Activated T-cell treated with anti-CD3 and anti-CD28 coated beads, Interleukin-2, amount 50 U/mL, for 24 hours (primary cell): Measurements from ENCODE around the gene MEIKIN.

Experiments
- DNase-seq: peaks from one replicate; pipeline ENCODE4 v3.0.0-alpha.2; 2020
- H3K27ac Mint-ChIP-seq: 2 replicates; pipeline ENCODE4 v1.8.0; 2020; ENCODE audit warnings: mild to moderate bottlenecking, mixed read lengths
- H3K27me3 Mint-ChIP-seq: 2 replicates; pipeline ENCODE4 v1.8.0; 2020; ENCODE audit warnings: mixed read lengths
- H3K36me3 Mint-ChIP-seq: 2 replicates; pipeline ENCODE4 v1.8.0; 2020; ENCODE audit warnings: low read depth, mixed read lengths
- H3K4me1 Mint-ChIP-seq: 2 replicates; pipeline ENCODE4 v1.8.0; 2020; ENCODE audit warnings: low read depth, mixed read lengths
- H3K4me3 Mint-ChIP-seq: 2 replicates; pipeline ENCODE4 v1.8.0; 2020; ENCODE audit warnings: mild to moderate bottlenecking, moderate library complexity, mixed read lengths
- H3K9me3 Mint-ChIP-seq: 2 replicates; pipeline ENCODE4 v1.8.0; 2020; ENCODE audit warnings: mixed read lengths

The MEIKIN gene

DNA sequence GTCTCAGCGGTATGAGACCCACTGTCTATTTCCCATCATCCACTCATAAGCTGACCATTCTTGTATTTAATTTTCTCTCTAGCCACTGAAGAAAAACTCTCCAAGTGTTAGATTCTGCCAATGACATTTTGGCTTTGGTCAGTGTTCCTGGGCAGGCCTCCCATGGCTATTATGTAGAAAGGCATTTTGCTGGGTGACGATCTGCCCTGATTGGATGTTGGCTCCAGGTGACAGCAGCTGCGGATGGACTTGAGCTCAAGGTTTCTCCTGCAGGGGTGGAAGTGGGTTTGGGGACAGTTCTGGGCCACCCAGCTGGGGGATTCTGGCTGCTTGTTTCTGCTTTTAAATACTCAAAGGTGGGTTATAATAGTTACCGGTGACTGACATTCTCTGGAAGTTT lies 34.4 kb upstream of the MEIKIN start:
- Mint-ChIP-seq H3K27me3 (no peaks in the 10 kb centered on the region), H3K36me3 (no peaks in the 10 kb centered on the region), H3K9me3 (no peaks in the 10 kb centered on the region), H3K27ac (no peak overlapping the region), H3K4me1 (peaks cover 42% of the 10 kb centered on the region), H3K4me3 (no peak overlapping the region)
- DNase-seq = no peak

DNA sequence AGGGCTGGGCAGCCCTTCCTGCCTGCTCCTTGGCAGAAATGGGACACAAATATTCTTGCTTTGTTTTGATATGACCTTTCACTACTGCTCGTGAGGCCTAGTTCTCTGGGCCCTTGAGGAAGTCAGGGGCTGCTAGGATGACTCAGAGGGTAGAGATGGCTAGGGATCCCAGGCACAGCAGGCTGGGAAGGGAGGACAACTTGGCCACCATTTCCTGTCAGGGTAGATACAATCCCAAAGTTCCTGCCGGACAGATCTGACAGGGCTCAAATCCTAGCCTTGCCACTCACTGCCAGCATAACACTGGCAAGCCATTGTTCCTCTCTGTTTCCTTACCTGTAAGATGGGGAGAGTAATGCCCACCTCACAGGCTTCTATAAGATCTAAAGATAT lies 31.7 kb upstream of the MEIKIN start:
- Mint-ChIP-seq H3K27me3 (no peaks in the 10 kb centered on the region), H3K4me1 (peaks cover 57% of the 10 kb centered on the region), H3K9me3 (no peaks in the 10 kb centered on the region), H3K4me3 (no peak overlapping the region), H3K27ac (no peak overlapping the region), H3K36me3 (peaks cover 2% of the 10 kb centered on the region)
- DNase-seq = no peak

DNA sequence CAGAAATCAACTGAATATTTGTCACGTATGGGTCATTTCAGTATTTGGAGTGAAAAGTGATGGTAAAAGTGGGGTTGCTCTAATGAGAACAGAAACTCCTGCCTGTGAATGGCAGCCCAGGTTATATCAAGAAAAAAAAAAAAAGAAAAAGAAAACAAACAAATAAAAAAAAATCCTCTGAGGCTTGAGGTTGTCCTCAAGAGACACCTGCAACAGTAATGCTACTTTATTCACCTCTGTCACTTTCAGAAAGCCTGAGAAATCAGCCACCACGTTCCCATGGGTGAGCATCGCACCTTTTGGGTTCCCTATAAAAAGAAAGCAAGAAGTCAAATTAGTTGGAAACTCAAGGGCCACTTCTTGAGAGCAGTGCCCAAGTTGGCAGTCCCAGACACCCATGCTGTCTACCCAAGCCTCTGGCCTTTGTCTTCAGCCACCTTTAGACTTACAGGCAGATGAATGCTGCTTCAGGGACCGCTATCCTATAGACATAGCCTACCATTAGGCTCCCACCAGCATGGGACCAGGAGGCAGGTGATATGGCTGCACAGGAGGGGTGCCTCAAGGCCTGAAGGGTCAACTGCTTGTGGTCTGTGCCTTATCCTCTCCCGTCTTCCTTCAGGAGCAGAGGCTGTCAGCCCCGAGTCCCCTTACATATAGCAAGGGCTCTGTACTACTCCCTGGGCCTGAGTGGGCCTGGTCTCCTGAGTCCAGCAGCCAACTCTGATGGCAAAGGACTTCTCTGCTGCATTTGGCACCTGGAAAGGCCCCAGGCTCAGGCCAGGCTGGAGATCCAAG lies 31.1 kb upstream of the MEIKIN start:
- no peak for DNase-seq
- Mint-ChIP-seq H3K27me3 (no peaks in the 10 kb centered on the region), H3K4me3 (no peak overlapping the region), H3K27ac (no peak overlapping the region), H3K9me3 (no peaks in the 10 kb centered on the region), H3K4me1 (peaks cover 57% of the 10 kb centered on the region), H3K36me3 (peaks cover 4% of the 10 kb centered on the region)

DNA sequence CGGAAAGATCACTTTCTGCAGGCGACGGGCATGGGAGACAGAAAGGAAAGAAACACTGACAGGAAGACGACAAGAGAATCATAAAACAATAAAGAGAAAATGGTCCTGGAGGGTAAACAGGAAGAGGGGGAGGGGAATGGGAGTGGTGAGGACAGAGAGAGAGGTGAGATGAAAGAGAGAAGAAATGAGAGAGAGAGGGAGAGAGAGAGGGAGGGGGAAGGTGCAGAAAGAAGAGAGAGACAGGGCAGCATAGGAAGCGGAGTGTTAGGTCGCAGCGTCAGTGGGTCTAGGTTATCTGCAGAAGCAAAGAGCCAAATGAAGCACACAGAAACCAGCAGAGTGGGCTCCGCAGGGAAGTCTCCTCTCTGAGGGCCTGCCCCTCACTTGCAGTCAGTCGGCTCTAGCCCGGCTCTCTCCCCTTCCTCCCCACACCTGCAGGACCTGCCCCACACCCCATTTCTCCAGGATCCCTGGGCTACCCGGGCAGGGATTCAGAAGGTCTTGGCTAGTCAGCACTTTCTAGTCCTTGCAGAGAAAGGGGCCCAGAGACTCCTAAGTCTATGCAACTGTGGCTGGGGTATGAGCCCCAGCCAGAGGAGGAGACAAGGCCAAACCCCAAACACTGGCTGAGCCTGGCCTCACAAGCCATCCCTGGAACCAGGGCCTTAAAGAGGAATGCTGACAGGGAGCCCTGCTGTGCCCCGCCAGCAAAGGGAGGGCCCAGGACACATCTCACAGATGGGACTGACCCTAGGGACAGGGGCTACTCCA lies 29.7 kb upstream of the MEIKIN start:
- H3K4me1 Mint-ChIP-seq = peaks cover 59% of the 10 kb centered on the region

DNA sequence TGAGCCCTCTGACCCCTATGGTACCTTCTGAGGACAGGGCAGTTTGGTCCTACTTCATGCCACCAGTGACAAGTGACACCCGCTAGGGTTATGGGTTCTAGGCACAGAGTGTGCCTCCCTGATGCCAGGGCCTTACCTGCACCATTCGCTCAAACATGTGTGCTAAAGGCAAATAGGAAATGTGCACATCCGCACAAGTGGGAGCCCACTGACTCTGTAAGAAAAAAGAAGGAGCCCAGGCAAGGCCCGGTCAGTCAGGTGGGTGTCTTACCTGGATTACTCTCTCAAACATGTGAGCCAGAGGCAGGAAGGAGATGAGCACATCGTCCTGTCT lies 29.1 kb upstream of the MEIKIN start:
- Mint-ChIP-seq H3K4me1 (peaks cover 59% of the 10 kb centered on the region), H3K4me3 (peak overlapping the region; percentile 58), H3K27me3 (no peaks in the 10 kb centered on the region), H3K27ac (peak overlapping the region; percentile 88), H3K36me3 (peaks cover 19% of the 10 kb centered on the region), H3K9me3 (no peaks in the 10 kb centered on the region)
- peak; percentile 49 for DNase-seq

More for the DNA sequence above, 29.7 kb upstream of the MEIKIN start:
- H3K9me3 Mint-ChIP-seq = no peaks in the 10 kb centered on the region
- H3K36me3 Mint-ChIP-seq = peaks cover 14% of the 10 kb centered on the region
- peak overlapping the region; percentile 58 for H3K4me3 Mint-ChIP-seq
- no peaks in the 10 kb centered on the region for H3K27me3 Mint-ChIP-seq
- H3K27ac Mint-ChIP-seq = peak overlapping the region; percentile 88
- no peak for DNase-seq

DNA sequence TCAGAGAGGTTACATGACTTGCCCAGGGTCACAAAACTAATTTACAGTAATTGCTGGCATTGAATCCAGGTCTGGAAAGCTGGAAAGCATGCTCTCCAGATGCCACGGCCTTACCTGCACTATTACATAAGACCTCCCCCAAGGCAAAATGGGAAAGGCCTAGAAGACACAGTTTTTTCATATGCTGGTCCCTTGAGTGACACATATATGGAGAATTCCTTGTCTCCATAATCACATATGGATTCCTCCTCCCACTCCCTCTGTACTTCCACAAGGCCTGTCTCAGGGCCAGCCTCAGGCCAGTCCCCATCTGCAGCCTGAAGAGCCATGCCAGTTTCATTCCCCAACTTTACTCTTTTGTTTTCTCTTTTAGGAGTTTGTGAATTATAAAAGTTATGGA lies 28.6 kb upstream of the MEIKIN start:
- no peak for DNase-seq
- Mint-ChIP-seq H3K4me3 (no peak overlapping the region), H3K9me3 (no peaks in the 10 kb centered on the region), H3K36me3 (peaks cover 20% of the 10 kb centered on the region), H3K4me1 (peaks cover 58% of the 10 kb centered on the region), H3K27me3 (no peaks in the 10 kb centered on the region), H3K27ac (peak overlapping the region; percentile 88)

DNA sequence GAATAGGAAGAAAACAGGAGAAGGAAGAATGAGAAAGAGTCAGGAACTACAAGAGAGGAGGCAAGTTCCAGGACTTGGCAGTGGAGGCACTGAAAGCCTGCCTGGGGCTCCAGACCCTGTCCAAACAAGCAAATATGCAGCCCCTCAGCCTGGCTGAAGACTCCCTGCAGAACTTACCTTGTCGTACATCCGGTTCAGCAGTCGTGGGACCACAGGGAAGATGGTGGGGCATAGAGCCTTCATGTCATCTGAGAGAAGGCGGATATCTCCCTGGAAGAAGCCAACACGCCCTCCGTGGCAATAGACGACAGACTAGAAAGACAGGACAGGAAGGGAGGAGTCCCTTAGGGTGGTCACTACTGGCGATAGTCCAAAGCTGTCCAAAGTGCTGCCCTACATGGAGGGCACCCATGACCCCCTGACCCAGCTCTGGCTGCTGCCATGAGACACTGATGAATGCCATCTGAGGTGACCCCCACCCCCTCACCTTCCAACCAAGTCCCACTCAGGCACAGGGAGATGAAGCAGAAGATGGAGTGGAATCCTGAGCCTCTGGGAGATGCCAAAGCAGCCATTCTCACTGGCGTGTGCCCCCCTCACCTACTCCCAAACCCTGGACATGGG lies 27.7 kb upstream of the MEIKIN start:
- Mint-ChIP-seq H3K27ac (no peak overlapping the region), H3K27me3 (no peaks in the 10 kb centered on the region), H3K4me3 (no peak overlapping the region), H3K36me3 (peaks cover 26% of the 10 kb centered on the region), H3K4me1 (peaks cover 56% of the 10 kb centered on the region), H3K9me3 (no peaks in the 10 kb centered on the region)
- DNase-seq = no peak

DNA sequence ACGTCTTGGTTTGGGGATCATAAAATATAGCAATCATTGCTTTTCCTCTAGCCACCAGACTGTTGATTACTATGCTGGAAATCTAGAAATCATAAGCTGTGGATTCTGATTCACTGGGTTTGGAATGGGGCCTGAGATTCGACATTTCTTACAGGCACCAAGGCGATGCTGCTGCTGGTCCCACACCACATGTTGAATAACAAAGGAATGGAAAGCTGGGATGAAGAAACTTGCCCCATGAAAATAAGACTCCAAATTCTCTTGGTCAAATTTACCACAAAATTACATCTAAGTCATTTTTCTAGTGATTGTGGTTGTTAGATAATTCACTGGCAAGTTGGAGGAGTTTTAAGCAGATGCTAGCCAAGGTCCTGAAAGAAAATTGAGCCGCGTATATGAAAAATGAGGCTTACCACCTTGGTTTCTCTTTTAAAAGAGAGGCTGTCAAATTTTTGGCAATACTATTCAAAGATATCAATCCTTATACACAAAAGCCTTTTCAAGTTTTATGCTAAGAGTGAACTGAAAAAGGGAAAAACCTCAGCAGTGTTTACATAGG lies 23.0 kb upstream of the MEIKIN start:
- Mint-ChIP-seq H3K36me3 (peaks cover 62% of the 10 kb centered on the region), H3K4me1 (peaks cover 10% of the 10 kb centered on the region), H3K27ac (no peak overlapping the region), H3K4me3 (no peak overlapping the region), H3K9me3 (no peaks in the 10 kb centered on the region), H3K27me3 (no peaks in the 10 kb centered on the region)
- no peak for DNase-seq

DNA sequence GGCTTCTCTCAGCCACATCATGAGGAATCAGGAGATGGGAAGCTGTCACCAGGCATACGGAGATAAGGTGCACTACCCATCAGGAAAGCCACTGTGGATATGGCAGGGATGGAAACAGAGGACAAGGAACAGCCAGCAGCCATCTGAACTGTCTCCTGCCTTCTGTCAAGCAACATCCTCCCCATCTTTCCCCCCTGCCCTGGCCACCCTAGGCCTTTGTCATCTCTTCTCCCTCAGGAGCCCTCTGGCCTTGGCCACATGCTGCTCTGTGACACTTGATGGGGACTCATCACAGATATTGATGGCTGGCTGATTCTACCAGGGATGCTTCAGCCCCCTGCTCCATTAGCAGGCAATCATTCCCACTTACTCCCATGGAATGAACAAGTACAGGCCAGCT lies 21.1 kb upstream of the MEIKIN start:
- Mint-ChIP-seq H3K36me3 (peaks cover 68% of the 10 kb centered on the region), H3K27me3 (no peaks in the 10 kb centered on the region), H3K9me3 (no peaks in the 10 kb centered on the region), H3K4me3 (no peak overlapping the region), H3K4me1 (peaks cover 2% of the 10 kb centered on the region), H3K27ac (no peak overlapping the region)
- DNase-seq = no peak

DNA sequence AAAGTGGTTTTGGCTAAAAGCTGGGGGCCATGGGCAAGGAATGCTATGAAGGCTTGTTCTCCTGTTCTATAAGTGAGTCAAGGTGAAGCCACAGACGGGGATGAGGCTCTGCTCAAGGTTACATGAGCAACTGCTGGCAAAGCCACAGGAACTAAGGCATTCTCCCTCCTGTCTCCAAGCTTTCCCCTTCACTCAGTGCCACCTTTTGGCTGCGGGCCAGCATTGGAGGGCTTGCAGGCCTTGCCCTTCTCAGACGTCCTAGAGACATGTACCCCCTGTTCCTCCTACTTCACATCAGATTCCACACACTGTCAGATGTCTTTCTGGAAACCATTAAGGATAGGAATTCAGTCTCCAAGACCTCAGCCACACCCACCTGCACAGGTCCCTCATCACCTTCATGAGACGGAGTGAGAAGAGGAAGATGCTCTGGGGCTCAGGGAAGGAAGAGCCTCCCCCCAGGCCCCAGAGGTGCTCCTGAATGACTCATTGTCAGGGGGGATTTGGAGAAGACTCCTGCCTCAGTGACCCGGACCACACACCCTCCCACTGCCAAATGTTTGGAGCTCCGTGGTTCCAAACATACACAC lies 20.5 kb upstream of the MEIKIN start:
- Mint-ChIP-seq H3K4me1 (peaks cover 2% of the 10 kb centered on the region), H3K9me3 (no peaks in the 10 kb centered on the region), H3K27me3 (no peaks in the 10 kb centered on the region), H3K4me3 (no peak overlapping the region), H3K27ac (no peak overlapping the region), H3K36me3 (peaks cover 64% of the 10 kb centered on the region)
- no peak for DNase-seq

DNA sequence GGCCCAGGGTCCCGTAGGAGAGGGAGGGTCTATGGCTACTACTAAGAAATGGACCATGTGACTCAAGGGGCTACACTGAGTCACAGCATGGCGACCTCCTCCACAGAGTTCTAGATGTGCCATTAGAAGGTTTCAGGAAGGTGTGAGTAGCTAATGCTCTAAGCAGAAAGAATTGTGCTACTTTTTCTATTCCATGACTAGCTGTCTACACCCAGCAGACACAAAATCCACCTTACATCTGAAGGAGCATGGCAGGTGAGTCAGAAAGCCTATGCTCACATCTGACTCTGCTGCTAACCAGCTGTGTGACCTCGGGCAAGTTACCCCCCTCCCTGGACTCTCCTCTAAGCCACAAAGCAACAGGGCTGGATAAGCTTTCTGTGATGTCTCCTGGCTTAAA lies 14.4 kb upstream of the MEIKIN start:
- no peaks in the 10 kb centered on the region for H3K27me3 Mint-ChIP-seq
- H3K27ac Mint-ChIP-seq = peak overlapping the region; percentile 30

DNA sequence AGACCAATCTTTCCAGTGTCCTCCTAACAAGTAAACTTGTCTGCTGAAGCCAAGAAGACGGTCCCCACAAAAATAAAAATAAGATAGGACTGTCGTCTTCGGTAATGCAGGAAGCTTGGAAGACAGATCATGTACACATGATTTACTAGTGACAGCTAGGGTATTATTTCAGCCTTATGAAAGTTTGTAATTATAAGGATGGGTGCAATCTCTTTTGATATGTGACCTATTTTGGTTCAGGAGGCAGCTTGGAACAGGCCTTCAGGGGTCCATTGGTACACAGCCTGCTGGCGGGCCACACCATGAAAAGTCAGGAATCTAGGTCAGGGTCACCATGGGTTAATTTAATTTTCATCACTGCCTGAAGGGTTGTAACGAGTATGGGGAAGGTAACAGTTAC lies 13.7 kb upstream of the MEIKIN start:
- H3K36me3 Mint-ChIP-seq = peaks cover 61% of the 10 kb centered on the region

More for the DNA sequence above, 14.4 kb upstream of the MEIKIN start:
- peaks cover 59% of the 10 kb centered on the region for H3K36me3 Mint-ChIP-seq
- no peaks in the 10 kb centered on the region for H3K9me3 Mint-ChIP-seq
- H3K4me1 Mint-ChIP-seq = peaks cover 22% of the 10 kb centered on the region
- no peak overlapping the region for H3K4me3 Mint-ChIP-seq
- no peak for DNase-seq

DNA sequence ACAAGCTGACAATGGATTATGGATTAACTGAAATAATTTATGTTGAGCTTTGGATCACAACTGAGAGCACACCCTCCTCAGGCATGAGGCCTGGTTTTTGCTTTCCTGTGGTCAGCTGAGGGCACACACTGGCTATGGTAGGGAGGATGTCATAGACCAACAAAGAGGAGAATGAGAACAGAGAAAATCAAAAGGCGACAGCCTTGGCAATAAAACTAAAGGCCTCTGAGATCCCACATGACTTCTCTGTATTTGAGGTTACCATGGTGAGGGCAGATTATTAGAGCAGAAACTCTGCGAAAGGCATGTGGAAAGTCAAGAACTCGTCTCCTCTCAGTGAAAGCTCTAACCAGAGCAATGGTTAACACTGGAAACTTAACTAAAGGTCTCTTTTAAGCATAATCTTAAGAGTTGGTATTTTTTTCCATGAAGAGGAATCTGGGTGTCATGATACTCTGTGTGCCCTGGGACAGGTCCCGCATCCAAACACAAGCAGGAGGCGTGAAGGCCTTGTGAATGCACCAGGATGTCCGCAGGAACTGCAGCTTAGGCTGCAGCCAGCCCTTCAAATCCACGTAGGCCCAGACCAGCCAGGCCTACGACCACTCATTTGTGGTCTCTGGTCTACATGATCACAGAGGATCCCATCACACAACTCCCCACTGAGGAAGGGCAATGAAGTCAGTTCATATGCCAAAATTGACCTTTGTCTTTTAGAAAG lies 12.4 kb upstream of the MEIKIN start:
- peaks cover 55% of the 10 kb centered on the region for H3K36me3 Mint-ChIP-seq
- H3K27me3 Mint-ChIP-seq = no peaks in the 10 kb centered on the region
- no peak overlapping the region for H3K4me3 Mint-ChIP-seq
- no peaks in the 10 kb centered on the region for H3K9me3 Mint-ChIP-seq
- no peak for DNase-seq
- H3K27ac Mint-ChIP-seq = peak overlapping the region; percentile 48
- H3K4me1 Mint-ChIP-seq = peaks cover 32% of the 10 kb centered on the region

More for the DNA sequence above, 13.7 kb upstream of the MEIKIN start:
- H3K4me1 Mint-ChIP-seq = peaks cover 30% of the 10 kb centered on the region
- H3K4me3 Mint-ChIP-seq = no peak overlapping the region
- peak overlapping the region; percentile 30 for H3K27ac Mint-ChIP-seq
- H3K9me3 Mint-ChIP-seq = no peaks in the 10 kb centered on the region
- DNase-seq = no peak
- no peaks in the 10 kb centered on the region for H3K27me3 Mint-ChIP-seq

DNA sequence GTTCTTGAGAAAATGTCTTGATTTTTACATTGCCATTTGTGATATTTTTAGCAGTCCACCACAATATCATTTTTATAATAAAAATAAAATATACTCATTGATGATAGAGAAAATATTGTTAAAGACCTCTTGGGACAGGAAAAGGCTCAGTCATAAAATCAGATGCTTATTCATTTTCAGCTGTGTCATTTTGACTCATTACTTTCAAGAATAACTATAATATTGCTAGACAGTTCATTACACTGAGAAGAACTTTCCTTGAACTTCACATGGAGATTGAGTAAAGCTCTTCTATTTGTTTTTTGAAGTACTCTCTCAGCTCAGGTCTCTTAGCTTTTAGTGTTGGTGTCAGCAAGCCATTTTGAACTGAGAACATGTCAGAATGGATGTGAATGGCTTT lies 8.5 kb upstream of the MEIKIN start:
- Mint-ChIP-seq H3K4me3 (no peak overlapping the region), H3K27me3 (no peaks in the 10 kb centered on the region), H3K9me3 (no peaks in the 10 kb centered on the region), H3K4me1 (peaks cover 20% of the 10 kb centered on the region), H3K36me3 (peaks cover 34% of the 10 kb centered on the region), H3K27ac (no peak overlapping the region)
- DNase-seq = no peak
